Fibroblast of lung (primary cell): ENCODE data around the gene CACNB1.

ENCODE experiments used
- CTCF ChIP-seq, 2 donors: IDR thresholded peaks in 1 of 2; conservative IDR thresholded peaks in 1 of 2; 1 replicate in 1 of 2; 2 replicates in 1 of 2; pipeline ENCODE4 v1.5.1; 2011 to 2012; ENCODE audit warnings: low read length in 2 of 2, control low read depth in 1 of 2, inconsistent platforms in 1 of 2, low read depth in 1 of 2, mild to moderate bottlenecking in 1 of 2
- EZH2 ChIP-seq: IDR thresholded peaks from 2 replicates; pipeline ENCODE4 v1.5.1; 2012; ENCODE audit warnings: low read length, control low read depth, mild to moderate bottlenecking; ENCODE audit errors: missing control alignments

GRCh38 chr17:39246274-39246673 is 48.8 kb upstream of the CACNB1 start:
- no peak for TF ChIP-seq CTCF (conservative IDR thresholded peaks at IDR 0.05 in 1 of 2, IDR thresholded peaks at IDR 0.05 in 1 of 2; ENCODE audit: low read depth in 1 of 2, low read length in 2 of 2)
- TF ChIP-seq EZH2, result no peak
